Right ventricle myocardium superior (tissue), 1 donor: ENCODE data around the gene IFT57. TPM values are rescaled to one million over a fixed set of nuclear protein-coding genes. Genes with fewer than 3 reads are reported as not detected.

Experiments used
- ATAC-seq: fragments of 200-7000 bp; cut with Tn5 transposase; one replicate; pipeline ENCODE4 v1.9.1; 2020; ENCODE audit warnings: mild to moderate bottlenecking; ENCODE audit not compliant: poor library complexity
- DNase-seq: peaks from one replicate; pipeline ENCODE4 v3.0.0-alpha.2; 2020
- intact Hi-C: fragments of 100-400 bp; cut with DNase I; formaldehyde crosslinking; loops from one replicate; pipeline ENCODE4 v1.11.2; 2022
- total RNA-seq: library from RNA; stranded (reverse); fragmentation: NEBNext Ultra II Directional; extraction: Animal tissue kit (Norgen Biotek cat#: 25700); gene quantifications from one replicate; pipeline ENCODE4 v1.2.1, GENCODE V29; 2021
- donor health status: DM: no; HTN: yes; CAD: no; lungs with severe emphysema.

Gene IFT57
- total RNA-seq, 1 donor from 2014 or later: 18.7 TPM

- ATAC-seq (peak; percentile 27), DNase-seq (no peak)
- intact Hi-C loops: loop anchor here (5.0 kb wide), 1 partner anchor 131 kb away; the partner anchor contains the start of gene CD47
Observed at GRCh38 chr3:108222853-108223565, 785 bp upstream of the IFT57 start.

GRCh38 chr3:108221393-108221792 is 831 bp downstream of the IFT57 start:
- ATAC-seq (no peak), DNase-seq (no peak)
- intact Hi-C loops: loop anchor here (5.0 kb wide), 1 partner anchor 129 kb away; the partner anchor contains the start of gene CD47

- ATAC-seq: no peak
- intact Hi-C loops: no loop called here
- no peak for DNase-seq
Observed at GRCh38 chr3:108219336-108219735, 2.9 kb downstream of the IFT57 start.

- no peak for DNase-seq
- intact Hi-C loops: no loop called here
- no peak for ATAC-seq
Observed at GRCh38 chr3:108218811-108219210, 3.4 kb downstream of the IFT57 start.

- intact Hi-C loops: no loop called here
- ATAC-seq (no peak), DNase-seq (no peak)
Observed at GRCh38 chr3:108215871-108216270, 6.4 kb downstream of the IFT57 start.

GRCh38 chr3:108209579-108209978 is 12.6 kb downstream of the IFT57 start:
- no peak for DNase-seq
- intact Hi-C loops: no loop called here
- ATAC-seq: no peak

GRCh38 chr3:108208831-108209230 is 13.4 kb downstream of the IFT57 start:
- intact Hi-C loops: no loop called here
- DNase-seq: no peak
- no peak for ATAC-seq

- DNase-seq: no peak
- ATAC-seq: no peak
- intact Hi-C loops: no loop called here
Observed at GRCh38 chr3:108202834-108203233, 19.4 kb downstream of the IFT57 start.

- intact Hi-C loops: no loop called here
- ATAC-seq (no peak), DNase-seq (no peak)
Observed at GRCh38 chr3:108202080-108202479, 20.1 kb downstream of the IFT57 start.

GRCh38 chr3:108201258-108201657 is 21.0 kb downstream of the IFT57 start:
- intact Hi-C loops: no loop called here
- ATAC-seq (no peak), DNase-seq (no peak)

GRCh38 chr3:108200578-108200977 is 21.6 kb downstream of the IFT57 start:
- intact Hi-C loops: no loop called here
- ATAC-seq (no peak), DNase-seq (no peak)

- ATAC-seq: no peak
- DNase-seq: no peak
- intact Hi-C loops: no loop called here
Observed at GRCh38 chr3:108200024-108200423, 22.2 kb downstream of the IFT57 start.

GRCh38 chr3:108191394-108191793 is 30.8 kb downstream of the IFT57 start:
- intact Hi-C loops: no loop called here
- no peak for DNase-seq
- ATAC-seq: no peak

- ATAC-seq: no peak
- intact Hi-C loops: no loop called here
- DNase-seq: no peak
Observed at GRCh38 chr3:108190346-108190745, 31.9 kb downstream of the IFT57 start.

- ATAC-seq: no peak
- no peak for DNase-seq
- intact Hi-C loops: no loop called here
Observed at GRCh38 chr3:108189440-108189839, 32.8 kb downstream of the IFT57 start.

GRCh38 chr3:108185536-108185935 is 36.7 kb downstream of the IFT57 start:
- intact Hi-C loops: no loop called here
- ATAC-seq (no peak), DNase-seq (no peak)

GRCh38 chr3:108184824-108185223 is 37.4 kb downstream of the IFT57 start:
- ATAC-seq (no peak), DNase-seq (no peak)
- intact Hi-C loops: no loop called here

- no peak for ATAC-seq
- intact Hi-C loops: no loop called here
- no peak for DNase-seq
Observed at GRCh38 chr3:108183971-108184370, 38.3 kb downstream of the IFT57 start.

GRCh38 chr3:108183181-108183580 is 39.0 kb downstream of the IFT57 start:
- intact Hi-C loops: no loop called here
- DNase-seq (no peak), ATAC-seq (no peak)

GRCh38 chr3:108182339-108182738 is 39.9 kb downstream of the IFT57 start:
- ATAC-seq (no peak), DNase-seq (no peak)
- intact Hi-C loops: no loop called here

- DNase-seq (no peak), ATAC-seq (no peak)
- intact Hi-C loops: no loop called here
Observed at GRCh38 chr3:108181172-108181571, 41.1 kb downstream of the IFT57 start.
